GM18861 (cell line): ENCODE results near the gene MRC1.

Experiments used
- ATAC-seq: cut with Tn5 transposase; IDR thresholded peaks from one replicate; pipeline ENCODE4 v1.9.1; 2021; ENCODE audit not compliant: unreplicated experiment

MRC1 gene

GRCh38 chr10:17795083-17795482 is 14.1 kb upstream of the MRC1 start:
- ATAC-seq = no peak

GRCh38 chr10:17795813-17796594 is 13.1 kb upstream of the MRC1 start:
- ATAC-seq = no peak

DNA sequence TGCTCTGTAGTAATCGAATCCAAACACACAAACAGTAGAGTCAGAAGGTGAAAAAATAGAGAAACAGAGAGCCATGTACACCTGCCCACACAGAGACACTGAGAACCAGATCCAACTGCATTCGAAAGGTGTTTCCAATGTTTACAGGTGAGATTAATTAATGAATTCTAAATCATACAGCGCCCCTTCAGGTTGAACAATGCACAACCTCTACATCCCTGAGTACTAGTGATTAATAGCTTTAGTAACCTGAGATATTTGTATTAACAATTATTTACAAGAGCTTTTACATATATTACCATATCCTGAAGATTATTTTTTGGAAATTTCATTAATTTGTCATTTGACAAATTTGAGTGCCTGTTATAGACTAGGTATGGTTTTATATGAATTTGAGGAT is 7.6 kb upstream of the MRC1 start:
- no peak for ATAC-seq

GRCh38 chr10:17802350-17802749 is 6.8 kb upstream of the MRC1 start:
- no peak for ATAC-seq

- no peak for ATAC-seq
These were observed 6.2 kb upstream of the MRC1 start for GRCh38 chr10:17802976-17803375.

GRCh38 chr10:17805330-17805729 is 3.8 kb upstream of the MRC1 start:
- ATAC-seq = no peak

DNA sequence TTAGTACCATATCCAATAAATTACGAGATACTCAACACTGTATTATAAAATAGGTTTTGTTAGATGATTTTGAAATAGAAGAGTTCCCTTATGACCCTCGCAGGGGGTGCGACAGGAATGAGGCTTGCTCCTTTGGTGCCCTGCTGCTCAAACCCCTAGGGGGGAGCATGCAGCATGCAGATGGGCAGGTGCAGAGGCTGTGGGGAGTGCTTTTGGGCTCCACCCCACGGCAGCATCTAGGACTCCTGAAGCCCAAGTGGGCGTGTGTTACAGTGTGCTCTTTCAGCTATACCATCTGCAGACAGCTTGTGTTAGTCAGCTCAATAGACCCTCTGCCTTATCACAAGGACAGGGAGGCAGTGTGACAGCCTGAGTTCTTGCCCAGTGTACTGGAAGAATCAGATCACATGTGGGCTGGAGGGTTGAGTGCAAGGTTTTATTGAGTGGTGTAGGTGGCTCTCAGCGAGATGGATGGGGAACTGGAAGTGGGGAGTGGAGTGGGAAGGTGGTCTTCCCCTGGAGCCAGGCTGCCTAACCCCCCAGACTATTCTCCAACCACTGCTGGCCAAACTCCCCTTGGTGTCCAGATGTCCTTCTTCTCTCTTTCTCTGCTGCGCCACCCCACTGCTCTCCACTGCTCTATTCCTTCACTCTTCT is 3.1 kb upstream of the MRC1 start:
- ATAC-seq = peak; percentile 87

DNA sequence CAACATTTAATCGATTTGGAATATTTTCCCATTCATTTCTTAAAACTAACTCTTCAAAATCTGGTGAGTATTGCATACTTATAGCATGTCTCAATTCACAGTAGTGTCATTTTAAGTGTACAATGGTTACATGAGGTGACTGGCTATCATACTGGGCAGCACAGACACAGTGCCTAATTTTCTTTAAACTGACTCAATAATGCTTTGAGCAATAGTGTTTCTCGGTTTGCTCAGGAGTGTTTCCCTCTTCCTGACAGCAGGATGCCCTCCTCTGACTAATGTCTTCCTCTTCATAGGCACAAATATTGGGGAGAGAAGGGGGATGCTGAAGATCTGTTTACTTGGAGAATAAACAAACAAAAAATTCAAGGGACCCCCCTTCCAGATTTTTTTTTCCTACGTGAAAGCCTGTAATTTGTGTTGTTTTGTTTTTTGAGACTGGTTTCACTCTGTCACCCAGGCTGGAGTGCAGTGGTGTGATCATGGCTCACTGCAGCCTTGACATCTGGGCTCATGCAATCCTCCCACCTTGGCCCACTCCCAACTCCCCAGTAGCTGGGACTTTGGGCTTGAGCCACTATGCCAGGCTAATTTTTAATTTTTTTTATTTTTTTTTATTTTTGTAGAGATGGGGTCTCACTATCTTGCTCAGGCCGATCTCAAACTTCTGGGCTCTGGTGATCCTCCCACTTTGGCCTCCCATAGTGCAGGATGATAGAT is 2.2 kb downstream of the MRC1 start:
- no peak for ATAC-seq

- no peak for ATAC-seq
These were observed 5.8 kb downstream of the MRC1 start for GRCh38 chr10:17814973-17815372.

GRCh38 chr10:17816199-17816598 is 7.1 kb downstream of the MRC1 start:
- no peak for ATAC-seq

GRCh38 chr10:17817316-17817715 is 8.2 kb downstream of the MRC1 start:
- no peak for ATAC-seq

GRCh38 chr10:17817790-17818189 is 8.6 kb downstream of the MRC1 start:
- no peak for ATAC-seq

DNA sequence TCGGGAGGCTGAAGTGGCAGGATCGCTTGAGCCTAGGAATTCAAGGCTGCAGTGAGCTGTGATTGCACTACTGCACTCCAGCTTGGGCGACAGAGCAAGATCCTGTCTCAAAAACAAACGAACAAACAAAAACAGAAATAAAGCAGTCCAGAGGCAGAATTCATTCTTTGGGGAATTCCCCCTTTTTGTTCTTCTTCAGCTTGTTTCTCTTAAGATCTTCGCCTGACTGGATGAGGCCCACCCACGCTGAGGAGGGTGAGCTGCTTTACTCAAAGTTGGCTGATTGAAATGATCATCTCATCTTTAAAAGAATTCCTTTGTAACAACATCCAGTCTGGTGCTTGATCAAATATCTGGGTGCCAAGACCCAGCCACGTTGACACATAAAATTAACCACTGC is 10.7 kb downstream of the MRC1 start:
- ATAC-seq = no peak

- no peak for ATAC-seq
These were observed 11.8 kb downstream of the MRC1 start for GRCh38 chr10:17820943-17821342.

GRCh38 chr10:17821893-17822292 is 12.7 kb downstream of the MRC1 start:
- ATAC-seq = no peak

GRCh38 chr10:17831341-17831740 is 22.2 kb downstream of the MRC1 start:
- ATAC-seq = no peak

DNA sequence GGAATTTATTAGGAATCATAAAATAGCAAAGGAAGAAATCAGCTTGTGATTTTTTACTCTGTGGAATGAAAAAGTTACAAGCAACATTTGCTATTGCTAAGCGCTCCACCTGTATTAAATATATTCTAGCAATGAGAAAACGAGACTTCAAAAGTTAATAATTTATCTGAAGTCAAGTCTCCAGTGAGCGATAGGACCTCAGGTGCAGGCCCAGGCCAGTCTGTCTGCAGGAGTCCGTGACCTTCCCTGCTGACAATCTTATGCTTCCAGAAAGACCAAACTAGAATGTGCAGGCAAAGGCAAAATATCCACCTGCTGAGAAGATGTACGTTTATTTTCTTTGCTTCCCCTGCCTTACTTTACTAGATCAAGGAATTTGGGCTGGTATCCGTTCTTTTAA is 22.7 kb downstream of the MRC1 start:
- ATAC-seq = no peak

GRCh38 chr10:17833656-17834055 is 24.5 kb downstream of the MRC1 start:
- ATAC-seq = no peak

GRCh38 chr10:17835688-17836087 is 26.5 kb downstream of the MRC1 start:
- ATAC-seq = no peak

DNA sequence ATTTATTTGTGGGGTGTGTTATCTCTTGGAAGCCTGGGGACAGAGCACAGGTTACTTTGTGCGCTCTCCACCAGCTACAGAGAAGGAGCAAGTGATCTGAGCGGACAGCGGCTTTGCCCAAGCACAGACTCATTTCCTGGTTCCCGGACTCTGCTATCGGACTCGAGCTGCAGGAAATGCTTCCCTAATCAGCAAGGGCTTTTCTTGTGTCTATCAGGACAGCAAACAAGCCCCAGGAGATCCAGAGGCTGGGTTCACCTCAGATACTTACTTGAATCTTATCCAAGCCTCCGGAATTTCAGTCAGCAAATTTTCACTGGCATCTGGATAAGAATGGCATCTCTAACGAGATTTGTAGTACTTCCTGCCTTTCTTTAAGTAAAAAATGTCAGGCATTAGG is 27.8 kb downstream of the MRC1 start:
- no peak for ATAC-seq

DNA sequence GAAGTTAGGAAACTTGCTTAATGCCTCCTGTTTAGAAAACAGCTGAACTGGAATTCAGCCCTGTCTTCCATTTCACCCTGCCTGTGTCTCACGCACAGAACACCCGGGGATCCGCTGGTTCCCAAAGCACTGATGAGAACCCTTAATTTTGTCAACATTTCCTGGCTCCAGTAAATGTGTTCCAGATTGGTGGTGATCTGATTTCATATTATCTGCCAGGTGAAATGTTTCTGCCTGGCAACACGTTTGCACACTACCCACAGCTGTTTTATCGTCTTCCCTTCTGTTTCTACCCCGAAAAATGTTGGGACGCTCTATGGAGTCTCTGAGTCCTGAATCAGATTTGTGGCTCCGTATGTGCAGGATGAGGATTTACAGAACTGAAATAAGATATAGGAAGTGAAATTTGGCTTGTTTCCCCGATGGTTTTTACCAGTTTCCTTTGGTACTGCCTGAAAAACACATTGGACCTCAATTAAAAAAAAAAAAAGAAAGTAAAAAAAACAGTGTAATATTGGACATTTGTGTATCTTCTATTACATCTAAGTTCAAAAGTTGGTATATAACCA is 29.0 kb downstream of the MRC1 start:
- ATAC-seq = no peak

GRCh38 chr10:17841050-17841449 is 31.9 kb downstream of the MRC1 start:
- ATAC-seq = no peak
